Prostate gland (tissue), 2 donors: ENCODE results near the gene CACFD1. TPM values are rescaled to one million over a fixed set of nuclear protein-coding genes. Genes with fewer than 3 reads are reported as not detected.

Source experiments
- DNase-seq: peaks from one replicate; pipeline ENCODE4 v3.0.0-alpha.2; 2019; ENCODE audit warnings: low spot score
- H3K27ac ChIP-seq, 2 donors: fragments of 200-600 bp; sonication (generic); 2 replicates each; pipeline ENCODE4 v1.5.1; 2017 to 2019
- H3K27me3 ChIP-seq: fragments of 200-600 bp; sonication (generic); replicated peaks from 2 replicates; pipeline ENCODE4 v1.5.1; 2019; ENCODE audit not compliant: insufficient read depth
- H3K36me3 ChIP-seq, 2 donors: fragments of 200-600 bp; sonication (generic); 1 replicate in 1 of 2; 2 replicates in 1 of 2; pipeline versions ENCODE4 v1.5.1 to v1.8.1; 2017 to 2019
- H3K4me1 ChIP-seq: fragments of 200-600 bp; sonication (generic); replicated peaks from 2 replicates; pipeline ENCODE4 v1.5.1; 2019
- H3K4me3 ChIP-seq, 2 donors: fragments of 200-600 bp; sonication (generic); 2 replicates each; pipeline ENCODE4 v1.5.1; 2017 to 2019
- H3K9me3 ChIP-seq: fragments of 200-600 bp; sonication (generic); 2 replicates; pipeline ENCODE4 v1.5.1; 2017
- CTCF ChIP-seq, 4 experiments: fragments of 200-600 bp in 2 of 4; fragments of 450-650 bp in 2 of 4; sonication (generic) in 2 of 4; IDR thresholded peaks; 1 replicate in 3 of 4; 2 replicates in 1 of 4; pipeline ENCODE4 v1.5.1; 2016 to 2019; ENCODE audit warnings: antibody characterized with exemption in 4 of 4, mild to moderate bottlenecking in 2 of 4, moderate library complexity in 2 of 4
- POLR2A ChIP-seq: fragments of 450-650 bp; IDR thresholded peaks from one replicate; pipeline ENCODE4 v1.6.1; 2016; ENCODE audit warnings: antibody characterized with exemption, mild to moderate bottlenecking
- POLR2AphosphoS5 ChIP-seq: sonication (generic); formaldehyde crosslinking; IDR thresholded peaks from one replicate; pipeline ENCODE4 v1.6.1; 2017; ENCODE audit warnings: antibody characterized with exemption
- WGBS: methylation state at CpG from one replicate; pipeline ENCODE4 v1.1.5; 2018; 5-methylcytosine and 5-hydroxymethylcytosine counted together
- intact Hi-C: fragments of 100-400 bp; cut with DNase I; formaldehyde crosslinking; loops from one replicate; pipeline ENCODE4 v1.14.2; 2022
- total RNA-seq, 2 donors: library from RNA; depleted of rRNA; stranded (reverse); fragments of >200 nt; gene quantifications; one replicate each; pipeline ENCODE4 v1.1.0, GENCODE V29; 2016

CACFD1 gene
- total RNA-seq, 2 donors from 2014 or later = 23.0 to 40.2 TPM

GRCh38 chr9:133518200-133518599 lies 58.4 kb downstream of the CACFD1 start:
- Histone ChIP-seq H3K27ac (no peak overlapping the region), H3K4me3 (no peak overlapping the region), H3K4me1 (no peaks in the 10 kb centered on the region), H3K9me3 (no peaks in the 10 kb centered on the region), H3K27me3 (no peaks in the 10 kb centered on the region), H3K36me3 (no peaks in the 10 kb centered on the region)
- intact Hi-C loops = no loop called here
- 87% methylated on average over 5 of the region's 5 CpGs for WGBS
- no peak for DNase-seq
- TF ChIP-seq POLR2AphosphoS5 (no peak), CTCF (IDR thresholded peaks at IDR 0.05) (no peak), POLR2A (no peak)

- H3K4me1 ChIP-seq = no peaks in the 10 kb centered on the region
- H3K9me3 ChIP-seq = no peaks in the 10 kb centered on the region
- WGBS = 96% methylated on average over 26 of the region's 27 CpGs
- no peaks in the 10 kb centered on the region for H3K36me3 ChIP-seq
- TF ChIP-seq CTCF (IDR thresholded peaks at IDR 0.05) = no peak
- TF ChIP-seq POLR2AphosphoS5 = no peak
- TF ChIP-seq POLR2A = no peak
- no peak overlapping the region for H3K4me3 ChIP-seq
- intact Hi-C loops = no loop called here
- no peak overlapping the region for H3K27ac ChIP-seq
- DNase-seq = no peak
- H3K27me3 ChIP-seq = no peaks in the 10 kb centered on the region
Observed at GRCh38 chr9:133518706-133519449, 59.1 kb downstream of the CACFD1 start.

- H3K4me1 ChIP-seq = no peaks in the 10 kb centered on the region
- no peak for DNase-seq
- no peak overlapping the region for H3K4me3 ChIP-seq
- H3K27ac ChIP-seq = no peak overlapping the region
- peak; percentile 30 for TF ChIP-seq POLR2AphosphoS5
- TF ChIP-seq CTCF (IDR thresholded peaks at IDR 0.05) = no peak
- TF ChIP-seq POLR2A = no peak
- H3K36me3 ChIP-seq = no peaks in the 10 kb centered on the region
- H3K9me3 ChIP-seq = no peaks in the 10 kb centered on the region
- H3K27me3 ChIP-seq = no peaks in the 10 kb centered on the region
- whole genome bisulfite sequencing = 43% methylated on average over 7 of the region's 7 CpGs
- intact Hi-C loops = no loop called here
Observed at GRCh38 chr9:133519693-133520092, 59.9 kb downstream of the CACFD1 start.

GRCh38 chr9:133520121-133520835 lies 60.5 kb downstream of the CACFD1 start:
- intact Hi-C loops = no loop called here

More at GRCh38 chr9:133520121-133520835, 60.5 kb downstream of the CACFD1 start:
- no peak for TF ChIP-seq CTCF (IDR thresholded peaks at IDR 0.05)
- no peak for TF ChIP-seq POLR2A
- Histone ChIP-seq H3K4me3 (no peak overlapping the region), H3K4me1 (no peaks in the 10 kb centered on the region), H3K9me3 (no peaks in the 10 kb centered on the region), H3K36me3 (no peaks in the 10 kb centered on the region), H3K27me3 (no peaks in the 10 kb centered on the region), H3K27ac (no peak overlapping the region)
- 85% methylated on average over 20 of the region's 24 CpGs for WGBS
- no peak for DNase-seq

Other genes with a start within 250 kb of the CACFD1 start
- 10 to 100 TPM in 1 of 2 donors, 1 to 10 TPM in 1; 3.5 to 14.8 TPM for gene ABO, start 184.8 kb upstream of the CACFD1 start, total RNA-seq
- 10 to 100 TPM; 25.7 to 40.3 TPM for gene SURF6, start 123.8 kb upstream of the CACFD1 start, total RNA-seq
- gene MED22, start 111.8 kb upstream of the CACFD1 start, total RNA-seq = 10 to 100 TPM; 31.1 to 32.6 TPM
- 1,000 to 10,000 TPM; 1,667 to 2,501 TPM for gene RPL7A, start 111.8 kb upstream of the CACFD1 start, total RNA-seq
- 10 to 100 TPM; 53.3 to 73.8 TPM for gene SURF1, start 103.5 kb upstream of the CACFD1 start, total RNA-seq
- 10 to 100 TPM; 16.4 to 57.6 TPM for gene SURF2, start 103.4 kb upstream of the CACFD1 start, total RNA-seq
- 100 to 1,000 TPM; 185 to 204 TPM for gene SURF4, start 83.9 kb upstream of the CACFD1 start, total RNA-seq
- 1 to 10 TPM in 1 of 2 donors, under 1 TPM in 1; 0.87 to 1.0 TPM for gene STKLD1, start 83.6 kb upstream of the CACFD1 start, total RNA-seq
- gene REXO4, start 42.0 kb upstream of the CACFD1 start, total RNA-seq = 10 to 100 TPM; 20.8 to 34.5 TPM
- gene ADAMTS13, start 37.6 kb upstream of the CACFD1 start, total RNA-seq = 1 to 10 TPM; 2.8 to 8.1 TPM
- 1 to 10 TPM in 1 of 2 donors, under 1 TPM in 1; 0.77 to 3.4 TPM for gene SLC2A6, start 19.1 kb downstream of the CACFD1 start, total RNA-seq
- not detected for gene MYMK, start 65.0 kb downstream of the CACFD1 start, total RNA-seq
- 10 to 100 TPM in 1 of 2 donors, 1 to 10 TPM in 1; 1.6 to 11.6 TPM for gene ADAMTSL2, start 74.7 kb downstream of the CACFD1 start, total RNA-seq
- gene FAM163B, start 149.4 kb downstream of the CACFD1 start, total RNA-seq = under 1 TPM in 1 of 2 donors, not detected in 1; 0.85 TPM
- gene DBH, start 176.4 kb downstream of the CACFD1 start, total RNA-seq = not detected